Natural killer cell (primary cell): ENCODE results near the gene CAPN14. TPM values are rescaled to one million over a fixed set of nuclear protein-coding genes. Genes with fewer than 3 reads are reported as not detected.

Source experiments
- ATAC-seq, 3 donors: fragments of 150-1000 bp in 2 of 3; fragments of 200-7000 bp in 1 of 3; cut with Tn5 transposase; 1 replicate in 1 of 3; 2 replicates in 2 of 3; pipeline ENCODE4 v1.10.0; 2021; ENCODE audit warnings: mild to moderate bottlenecking in 2 of 3, moderate library complexity in 2 of 3
- DNase-seq, 2 donors: peaks; one replicate each; pipeline versions ENCODE4 v3.0.0 to v3.0.0-alpha.2; 2013 to 2021; ENCODE audit warnings: mixed read lengths in 1 of 2
- H3K27ac ChIP-seq: one replicate; pipeline ENCODE4 v1.5.1; 2013; ENCODE audit warnings: mild to moderate bottlenecking, low read length
- H3K27me3 ChIP-seq: one replicate; pipeline ENCODE4 v1.6.1; 2013; ENCODE audit warnings: low read length; ENCODE audit not compliant: control insufficient read depth, insufficient read depth
- H3K36me3 ChIP-seq: one replicate; pipeline ENCODE4 v1.6.1; 2013; ENCODE audit warnings: low read length; ENCODE audit not compliant: control insufficient read depth, insufficient read depth
- H3K4me1 ChIP-seq: one replicate; pipeline ENCODE4 v1.6.1; 2013; ENCODE audit warnings: low read length; ENCODE audit not compliant: control insufficient read depth, insufficient read depth
- H3K4me3 ChIP-seq: one replicate; pipeline ENCODE4 v1.5.1; 2013; ENCODE audit warnings: low read length
- H3K9me3 ChIP-seq: one replicate; pipeline ENCODE4 v1.6.1; 2013; ENCODE audit warnings: low read length; ENCODE audit not compliant: control insufficient read depth, insufficient read depth
- H3K27ac Mint-ChIP-seq, 2 donors: one replicate each; pipeline ENCODE4 v1.8.0; 2022; ENCODE audit warnings: mild to moderate bottlenecking in 2 of 2, mixed read lengths in 2 of 2, moderate library complexity in 1 of 2
- H3K27me3 Mint-ChIP-seq, 2 donors: one replicate each; pipeline ENCODE4 v1.8.0; 2022; ENCODE audit warnings: low read depth in 2 of 2, mixed read lengths in 2 of 2
- H3K36me3 Mint-ChIP-seq: one replicate; pipeline ENCODE4 v1.8.0; 2022; ENCODE audit warnings: mixed read lengths
- H3K4me1 Mint-ChIP-seq, 2 donors: one replicate each; pipeline ENCODE4 v1.8.0; 2022; ENCODE audit warnings: mixed read lengths in 2 of 2
- H3K4me3 Mint-ChIP-seq: one replicate; pipeline ENCODE4 v1.8.0; 2022; ENCODE audit warnings: mild to moderate bottlenecking, moderate library complexity, mixed read lengths
- H3K9me3 Mint-ChIP-seq, 2 donors: one replicate each; pipeline ENCODE4 v1.8.0; 2022; ENCODE audit warnings: mixed read lengths in 2 of 2
- WGBS: methylation state at CpG from one replicate; pipeline ENCODE4 v1.1.7; 2013; ENCODE audit warnings: missing lambda C conversion rate; ENCODE audit not compliant: insufficient coverage; 5-methylcytosine and 5-hydroxymethylcytosine counted together
- intact Hi-C: fragments of 100-400 bp; cut with micrococcal nuclease; formaldehyde crosslinking; loops from one replicate; pipeline ENCODE4 v1.14.2; 2022
- total RNA-seq, 4 donors: library from RNA; stranded (reverse); fragments of 120-200 nt in 1 of 4; gene quantifications; one replicate each; pipeline versions ENCODE4 v1.2.3 to v1.2.4, GENCODE V29; 2013 to 2022
- TF ChIP-seq, protein P1 (sequence below): fragments of 200-600 bp; IDR thresholded peaks from one replicate; pipeline ENCODE4 v1.8.0; 2022; ENCODE audit warnings: antibody characterized with exemption

The CAPN14 gene
- total RNA-seq, 3 donors from 2014 or later (not counting 1 experiment from before 2014, with no cell fraction given): 0.33 to 0.43 TPM; not detected in 1

DNA sequence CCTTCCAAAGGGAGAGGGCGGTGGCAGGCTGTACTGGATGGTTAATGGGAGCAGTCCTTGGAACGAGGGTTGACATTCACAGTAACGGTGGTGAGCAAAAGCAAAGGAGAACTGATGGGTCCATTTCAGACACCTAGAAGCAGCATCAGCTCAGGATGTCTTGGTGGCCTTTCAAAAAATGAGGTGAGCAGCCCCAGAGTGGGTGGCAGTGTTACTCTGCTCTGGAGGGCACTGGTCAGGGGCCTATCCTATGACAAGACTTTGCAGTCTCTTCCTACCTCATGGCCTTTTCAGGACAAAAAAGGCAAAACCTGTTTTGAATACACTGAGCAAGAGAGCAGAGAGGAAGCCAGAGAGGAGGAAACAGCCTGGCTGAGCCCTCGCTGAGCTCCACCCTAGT, 23.5 kb downstream of the CAPN14 start:
- no peaks in the 10 kb centered on the region for H3K9me3 ChIP-seq
- no peak overlapping the region for H3K27ac ChIP-seq
- peaks cover 0 to under 1% of the 10 kb centered on the region in 2 donors for H3K9me3 Mint-ChIP-seq
- no peak overlapping the region for H3K4me3 ChIP-seq
- TF ChIP-seq, protein P1, sequence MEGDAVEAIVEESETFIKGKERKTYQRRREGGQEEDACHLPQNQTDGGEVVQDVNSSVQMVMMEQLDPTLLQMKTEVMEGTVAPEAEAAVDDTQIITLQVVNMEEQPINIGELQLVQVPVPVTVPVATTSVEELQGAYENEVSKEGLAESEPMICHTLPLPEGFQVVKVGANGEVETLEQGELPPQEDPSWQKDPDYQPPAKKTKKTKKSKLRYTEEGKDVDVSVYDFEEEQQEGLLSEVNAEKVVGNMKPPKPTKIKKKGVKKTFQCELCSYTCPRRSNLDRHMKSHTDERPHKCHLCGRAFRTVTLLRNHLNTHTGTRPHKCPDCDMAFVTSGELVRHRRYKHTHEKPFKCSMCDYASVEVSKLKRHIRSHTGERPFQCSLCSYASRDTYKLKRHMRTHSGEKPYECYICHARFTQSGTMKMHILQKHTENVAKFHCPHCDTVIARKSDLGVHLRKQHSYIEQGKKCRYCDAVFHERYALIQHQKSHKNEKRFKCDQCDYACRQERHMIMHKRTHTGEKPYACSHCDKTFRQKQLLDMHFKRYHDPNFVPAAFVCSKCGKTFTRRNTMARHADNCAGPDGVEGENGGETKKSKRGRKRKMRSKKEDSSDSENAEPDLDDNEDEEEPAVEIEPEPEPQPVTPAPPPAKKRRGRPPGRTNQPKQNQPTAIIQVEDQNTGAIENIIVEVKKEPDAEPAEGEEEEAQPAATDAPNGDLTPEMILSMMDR: no peak
- no peak for ATAC-seq
- no peaks in the 10 kb centered on the region for H3K4me1 Mint-ChIP-seq
- H3K27me3 ChIP-seq: no peaks in the 10 kb centered on the region
- intact Hi-C loops: no loop called here
- no peaks in the 10 kb centered on the region for H3K36me3 Mint-ChIP-seq
- DNase-seq: no peak
- H3K4me1 ChIP-seq: no peaks in the 10 kb centered on the region
- peaks cover 0 to 3% of the 10 kb centered on the region in 2 donors for H3K27me3 Mint-ChIP-seq
- no peaks in the 10 kb centered on the region for H3K36me3 ChIP-seq
- 91% methylated on average over 4 of the region's 4 CpGs for WGBS
- H3K4me3 Mint-ChIP-seq: no peak overlapping the region
- H3K27ac Mint-ChIP-seq: no peak overlapping the region

DNA sequence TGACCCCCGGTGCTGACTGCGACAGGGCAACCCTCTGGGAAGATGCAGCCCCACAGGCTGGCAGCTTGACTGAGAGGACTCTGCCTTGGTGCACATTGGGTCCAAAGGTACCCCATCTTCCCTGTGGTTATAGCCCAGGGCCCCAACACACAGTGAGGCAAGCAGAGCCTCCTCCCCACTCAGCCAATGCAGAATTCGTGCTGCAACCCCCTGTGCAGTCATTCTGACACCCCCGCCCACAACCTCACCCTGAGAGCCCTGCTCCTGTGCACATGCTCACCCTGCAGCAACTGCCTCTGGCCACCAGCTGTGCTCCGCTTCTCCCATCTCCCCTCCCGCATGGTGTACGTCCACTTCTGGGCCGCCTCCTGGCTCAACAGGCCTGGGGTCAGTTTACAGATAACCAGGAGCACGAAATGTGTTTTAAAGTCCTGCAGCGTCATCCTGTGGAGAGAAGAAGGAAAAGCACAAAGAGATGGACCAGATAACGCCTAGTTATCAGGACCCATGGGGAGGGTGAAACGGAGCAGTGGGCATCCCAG, 24.4 kb downstream of the CAPN14 start:
- ATAC-seq (no peak), DNase-seq (no peak)
- intact Hi-C loops: no loop called here
- Histone ChIP-seq H3K4me1 (no peaks in the 10 kb centered on the region), H3K36me3 (no peaks in the 10 kb centered on the region), H3K27me3 (no peaks in the 10 kb centered on the region), H3K27ac (no peak overlapping the region), H3K9me3 (no peaks in the 10 kb centered on the region), H3K4me3 (no peak overlapping the region)
- WGBS: 90% methylated on average over 12 of the region's 12 CpGs
- H3K9me3 Mint-ChIP-seq: no peaks in the 10 kb centered on the region
- TF ChIP-seq, protein P1: no peak
- no peaks in the 10 kb centered on the region for H3K36me3 Mint-ChIP-seq
- H3K4me1 Mint-ChIP-seq: no peaks in the 10 kb centered on the region
- peaks cover 0 to 7% of the 10 kb centered on the region in 2 donors for H3K27me3 Mint-ChIP-seq
- H3K4me3 Mint-ChIP-seq: no peak overlapping the region
- no peak overlapping the region for H3K27ac Mint-ChIP-seq

DNA sequence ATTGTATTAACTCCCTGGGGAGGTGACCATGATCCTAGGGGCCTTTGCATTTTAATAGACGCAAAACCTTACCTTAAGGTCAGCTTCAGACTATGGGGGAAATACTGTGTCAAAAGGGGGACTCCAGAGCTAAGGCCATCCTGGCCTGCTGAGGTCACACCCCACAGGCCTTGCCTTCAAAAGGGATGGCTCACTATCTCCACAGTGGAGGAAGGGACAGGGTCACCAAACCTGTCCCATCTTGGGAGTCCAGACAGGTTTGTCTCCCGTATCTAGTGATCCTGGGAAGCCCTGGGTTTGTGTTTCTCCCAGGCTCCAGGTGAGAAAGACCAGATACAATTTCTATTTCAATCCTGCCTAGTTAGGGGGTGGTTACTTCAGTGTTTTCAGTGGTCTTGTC, 24.9 kb downstream of the CAPN14 start:
- TF ChIP-seq, protein P1: no peak

DNA sequence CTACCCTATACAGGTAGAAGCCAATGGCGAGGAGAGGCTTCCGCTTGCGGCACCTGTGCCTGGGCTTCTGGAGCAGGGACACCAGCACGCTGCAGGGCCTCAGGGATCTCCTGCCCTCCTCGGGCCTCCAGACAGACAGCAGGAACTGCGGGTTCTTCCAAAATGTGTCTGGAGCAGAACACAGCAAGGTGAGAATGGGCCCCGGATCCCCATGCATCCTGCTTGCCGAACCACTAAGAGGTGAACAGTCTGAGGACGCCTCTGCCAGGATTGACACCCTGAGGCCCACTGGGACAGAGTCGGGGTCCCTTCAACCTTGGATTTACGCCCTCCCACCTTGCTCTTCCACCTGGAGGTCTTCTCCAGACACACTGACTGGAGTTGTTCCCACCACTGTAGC, 25.4 kb downstream of the CAPN14 start:
- Mint-ChIP-seq H3K27ac (no peak overlapping the region), H3K27me3 (peaks cover 0 to 9% of the 10 kb centered on the region in 2 donors), H3K4me3 (no peak overlapping the region), H3K9me3 (no peaks in the 10 kb centered on the region), H3K4me1 (no peaks in the 10 kb centered on the region), H3K36me3 (no peaks in the 10 kb centered on the region)
- no peak overlapping the region for H3K27ac ChIP-seq
- H3K27me3 ChIP-seq: no peaks in the 10 kb centered on the region
- no peaks in the 10 kb centered on the region for H3K9me3 ChIP-seq
- 93% methylated on average over 11 of the region's 11 CpGs for WGBS
- H3K4me3 ChIP-seq: no peak overlapping the region
- DNase-seq (no peak), ATAC-seq (no peak)
- no peaks in the 10 kb centered on the region for H3K4me1 ChIP-seq
- intact Hi-C loops: no loop called here
- H3K36me3 ChIP-seq: no peaks in the 10 kb centered on the region
- TF ChIP-seq, protein P1: no peak

More for the DNA sequence above, 24.9 kb downstream of the CAPN14 start:
- H3K27me3 Mint-ChIP-seq: peaks cover 0 to 9% of the 10 kb centered on the region in 2 donors
- no peak for ATAC-seq
- intact Hi-C loops: no loop called here
- H3K4me3 Mint-ChIP-seq: no peak overlapping the region
- H3K36me3 Mint-ChIP-seq: no peaks in the 10 kb centered on the region
- H3K9me3 Mint-ChIP-seq: no peaks in the 10 kb centered on the region
- Histone ChIP-seq H3K4me3 (no peak overlapping the region), H3K4me1 (no peaks in the 10 kb centered on the region), H3K36me3 (no peaks in the 10 kb centered on the region), H3K27ac (no peak overlapping the region), H3K27me3 (no peaks in the 10 kb centered on the region), H3K9me3 (no peaks in the 10 kb centered on the region)
- no peak overlapping the region for H3K27ac Mint-ChIP-seq
- no peaks in the 10 kb centered on the region for H3K4me1 Mint-ChIP-seq
- 94% methylated on average over 2 of the region's 2 CpGs for WGBS
- no peak for DNase-seq
